Astrocyte (in vitro differentiated cells and primary cell): ENCODE measurements around the gene NEK6. TPM values are rescaled to one million over a fixed set of nuclear protein-coding genes. Genes with fewer than 3 reads are reported as not detected.
A peak's percentile ranks its signal among the peaks of the same experiment; 100 is the strongest.

Experiments
- DNase-seq: peaks from one replicate; pipeline ENCODE4 v3.0.0-alpha.2; 2010; ENCODE audit warnings: low read depth
- FAIRE-seq: peaks from 2 replicates; lab custom pipeline; 2011; peaks lifted over from hg19 to GRCh38; lab: Jason Lieb, UNC
- H2AFZ ChIP-seq: 2 replicates; pipeline ENCODE4 v1.6.0; 2012; ENCODE audit warnings: low read depth, low read length, inconsistent platforms
- H3K27ac ChIP-seq: 2 replicates; pipeline ENCODE4 v1.5.1; 2011; ENCODE audit warnings: low read depth, low read length, inconsistent platforms
- H3K27me3 ChIP-seq: 2 replicates; pipeline ENCODE4 v1.6.0; 2011; ENCODE audit warnings: low read length, inconsistent platforms; ENCODE audit not compliant: insufficient read depth
- H3K36me3 ChIP-seq: 2 replicates; pipeline ENCODE4 v1.5.1; 2011; ENCODE audit warnings: low read length, inconsistent platforms; ENCODE audit not compliant: insufficient read depth
- H3K4me1 ChIP-seq: 2 replicates; pipeline ENCODE4 v1.5.1; 2011; ENCODE audit warnings: low read length, inconsistent platforms; ENCODE audit not compliant: insufficient read depth
- H3K4me2 ChIP-seq: 2 replicates; pipeline ENCODE4 v1.6.0; 2012; ENCODE audit warnings: low read length, inconsistent platforms
- H3K4me3 ChIP-seq: 2 replicates; pipeline ENCODE4 v1.5.1; 2011; ENCODE audit warnings: low read depth, mild to moderate bottlenecking, low read length, inconsistent platforms; ENCODE audit not compliant: insufficient read depth
- H3K79me2 ChIP-seq: 2 replicates; pipeline ENCODE4 v1.6.0; 2012; ENCODE audit warnings: mild to moderate bottlenecking, low read length, inconsistent platforms; ENCODE audit not compliant: insufficient read depth
- H3K9ac ChIP-seq: 2 replicates; pipeline ENCODE4 v1.6.0; 2012; ENCODE audit warnings: mild to moderate bottlenecking, low read length, inconsistent platforms
- H3K9me3 ChIP-seq: 2 replicates; pipeline ENCODE4 v1.5.1; 2012; ENCODE audit warnings: low read depth, mild to moderate bottlenecking, low read length, inconsistent platforms; ENCODE audit not compliant: insufficient read depth
- H4K20me1 ChIP-seq: 2 replicates; pipeline ENCODE4 v1.6.0; 2012; ENCODE audit warnings: low read length, inconsistent platforms; ENCODE audit not compliant: insufficient read depth
- H3K27ac Mint-ChIP-seq: one replicate; pipeline ENCODE4 v1.8.0; 2021; ENCODE audit warnings: mild to moderate bottlenecking, mixed read lengths; ENCODE audit not compliant: unreplicated experiment
- H3K27me3 Mint-ChIP-seq: one replicate; pipeline ENCODE4 v1.8.0; 2021; ENCODE audit warnings: low read depth, mixed read lengths; ENCODE audit not compliant: unreplicated experiment
- H3K36me3 Mint-ChIP-seq: one replicate; pipeline ENCODE4 v1.8.0; 2021; ENCODE audit warnings: low read depth, mixed read lengths; ENCODE audit not compliant: unreplicated experiment
- H3K4me1 Mint-ChIP-seq: one replicate; pipeline ENCODE4 v1.8.0; 2021; ENCODE audit warnings: low read depth, mixed read lengths; ENCODE audit not compliant: unreplicated experiment
- H3K4me3 Mint-ChIP-seq: one replicate; pipeline ENCODE4 v1.8.0; 2021; ENCODE audit warnings: mild to moderate bottlenecking, moderate library complexity, mixed read lengths; ENCODE audit not compliant: unreplicated experiment
- H3K9me3 Mint-ChIP-seq: one replicate; pipeline ENCODE4 v1.8.0; 2021; ENCODE audit warnings: mild to moderate bottlenecking, mixed read lengths; ENCODE audit not compliant: unreplicated experiment
- EZH2 ChIP-seq: IDR thresholded peaks from 2 replicates; pipeline ENCODE4 v1.6.1; 2012; ENCODE audit warnings: mild to moderate bottlenecking, low read length, inconsistent platforms; ENCODE audit not compliant: insufficient read depth
- total RNA-seq: library from RNA; stranded (reverse); gene quantifications from 2 replicates; pipeline ENCODE4 v1.2.1, GENCODE V29; 2021
- TF ChIP-seq, protein P1 (sequence below): IDR thresholded peaks from 2 replicates; pipeline ENCODE4 v1.5.1; 2011; ENCODE audit warnings: low read depth, mild to moderate bottlenecking, inconsistent platforms, low read length, moderate library complexity; ENCODE audit not compliant: insufficient read depth

The NEK6 gene
- total RNA-seq, 1 donor from 2014 or later = 76.8 TPM

DNA sequence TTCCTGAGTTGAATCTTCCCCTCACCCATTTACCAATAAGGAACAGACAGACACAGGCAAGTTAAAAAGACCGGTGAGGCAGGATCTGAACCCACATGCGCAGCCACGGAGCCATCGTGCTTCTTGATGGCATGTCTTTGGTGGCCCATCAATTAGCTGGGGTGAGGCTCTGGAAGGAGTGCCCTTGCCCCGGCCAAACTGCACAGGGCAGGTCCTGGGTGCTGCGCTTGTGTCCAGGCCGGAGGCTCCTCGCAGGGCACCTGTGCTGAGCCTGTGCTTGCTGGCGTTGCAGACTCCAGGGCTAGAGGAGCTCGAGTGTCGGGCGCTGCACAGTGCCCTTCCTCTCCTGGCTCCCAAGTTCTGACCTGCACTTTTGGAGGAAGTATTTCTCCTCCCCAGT is 91.1 kb downstream of the NEK6 start:
- no peak for FAIRE-seq
- no peak overlapping the region for H3K27ac ChIP-seq
- no peaks in the 10 kb centered on the region for H3K9me3 ChIP-seq
- H2AFZ ChIP-seq = no peak overlapping the region
- no peak for TF ChIP-seq EZH2
- TF ChIP-seq, protein P1, sequence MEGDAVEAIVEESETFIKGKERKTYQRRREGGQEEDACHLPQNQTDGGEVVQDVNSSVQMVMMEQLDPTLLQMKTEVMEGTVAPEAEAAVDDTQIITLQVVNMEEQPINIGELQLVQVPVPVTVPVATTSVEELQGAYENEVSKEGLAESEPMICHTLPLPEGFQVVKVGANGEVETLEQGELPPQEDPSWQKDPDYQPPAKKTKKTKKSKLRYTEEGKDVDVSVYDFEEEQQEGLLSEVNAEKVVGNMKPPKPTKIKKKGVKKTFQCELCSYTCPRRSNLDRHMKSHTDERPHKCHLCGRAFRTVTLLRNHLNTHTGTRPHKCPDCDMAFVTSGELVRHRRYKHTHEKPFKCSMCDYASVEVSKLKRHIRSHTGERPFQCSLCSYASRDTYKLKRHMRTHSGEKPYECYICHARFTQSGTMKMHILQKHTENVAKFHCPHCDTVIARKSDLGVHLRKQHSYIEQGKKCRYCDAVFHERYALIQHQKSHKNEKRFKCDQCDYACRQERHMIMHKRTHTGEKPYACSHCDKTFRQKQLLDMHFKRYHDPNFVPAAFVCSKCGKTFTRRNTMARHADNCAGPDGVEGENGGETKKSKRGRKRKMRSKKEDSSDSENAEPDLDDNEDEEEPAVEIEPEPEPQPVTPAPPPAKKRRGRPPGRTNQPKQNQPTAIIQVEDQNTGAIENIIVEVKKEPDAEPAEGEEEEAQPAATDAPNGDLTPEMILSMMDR = no peak
- no peaks in the 10 kb centered on the region for H3K27me3 ChIP-seq
- no peak overlapping the region for H3K4me3 Mint-ChIP-seq
- H3K4me1 Mint-ChIP-seq = peaks cover 3% of the 10 kb centered on the region
- no peaks in the 10 kb centered on the region for H3K9me3 Mint-ChIP-seq
- H3K27me3 Mint-ChIP-seq = no peaks in the 10 kb centered on the region
- H4K20me1 ChIP-seq = peaks cover 84% of the 10 kb centered on the region
- peaks cover 19% of the 10 kb centered on the region for H3K36me3 Mint-ChIP-seq
- peaks cover 20% of the 10 kb centered on the region for H3K79me2 ChIP-seq
- no peak overlapping the region for H3K9ac ChIP-seq
- no peak overlapping the region for H3K27ac Mint-ChIP-seq
- H3K36me3 ChIP-seq = peaks cover 64% of the 10 kb centered on the region
- H3K4me2 ChIP-seq = no peak overlapping the region
- H3K4me3 ChIP-seq = no peak overlapping the region
- peaks cover 1% of the 10 kb centered on the region for H3K4me1 ChIP-seq
- DNase-seq = no peak

DNA sequence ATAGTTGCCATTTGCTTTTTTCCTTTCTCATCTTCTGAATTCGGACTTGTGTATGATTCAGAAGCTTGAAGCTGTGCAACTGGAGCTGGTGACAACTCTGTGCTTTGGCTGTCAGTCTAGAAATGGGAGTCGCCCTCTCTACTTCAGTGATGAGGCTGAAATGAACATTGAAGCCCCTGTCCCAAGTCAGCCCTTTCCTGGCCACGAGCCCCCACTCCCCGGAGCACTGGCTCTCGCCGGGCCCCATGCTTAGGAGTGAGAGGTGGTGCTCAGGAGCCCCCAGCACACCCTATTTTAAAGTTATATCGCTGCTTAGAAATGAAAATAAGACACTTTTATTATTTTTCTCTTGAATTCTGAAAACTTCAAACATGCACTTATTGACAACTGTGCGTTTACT is 91.5 kb downstream of the NEK6 start:
- no peaks in the 10 kb centered on the region for H3K9me3 Mint-ChIP-seq
- Histone ChIP-seq H3K4me2 (no peak overlapping the region), H3K79me2 (peaks cover 24% of the 10 kb centered on the region), H3K36me3 (peaks cover 62% of the 10 kb centered on the region), H3K27ac (no peak overlapping the region), H3K27me3 (no peaks in the 10 kb centered on the region), H2AFZ (no peak overlapping the region), H3K4me1 (no peaks in the 10 kb centered on the region), H4K20me1 (peaks cover 86% of the 10 kb centered on the region), H3K9ac (no peak overlapping the region), H3K9me3 (no peaks in the 10 kb centered on the region), H3K4me3 (no peak overlapping the region)
- no peaks in the 10 kb centered on the region for H3K27me3 Mint-ChIP-seq
- peaks cover 19% of the 10 kb centered on the region for H3K36me3 Mint-ChIP-seq
- no peak overlapping the region for H3K27ac Mint-ChIP-seq
- no peak for FAIRE-seq
- TF ChIP-seq, protein P1 = no peak
- no peak for TF ChIP-seq EZH2
- peaks cover 3% of the 10 kb centered on the region for H3K4me1 Mint-ChIP-seq
- DNase-seq = no peak
- no peak overlapping the region for H3K4me3 Mint-ChIP-seq

DNA sequence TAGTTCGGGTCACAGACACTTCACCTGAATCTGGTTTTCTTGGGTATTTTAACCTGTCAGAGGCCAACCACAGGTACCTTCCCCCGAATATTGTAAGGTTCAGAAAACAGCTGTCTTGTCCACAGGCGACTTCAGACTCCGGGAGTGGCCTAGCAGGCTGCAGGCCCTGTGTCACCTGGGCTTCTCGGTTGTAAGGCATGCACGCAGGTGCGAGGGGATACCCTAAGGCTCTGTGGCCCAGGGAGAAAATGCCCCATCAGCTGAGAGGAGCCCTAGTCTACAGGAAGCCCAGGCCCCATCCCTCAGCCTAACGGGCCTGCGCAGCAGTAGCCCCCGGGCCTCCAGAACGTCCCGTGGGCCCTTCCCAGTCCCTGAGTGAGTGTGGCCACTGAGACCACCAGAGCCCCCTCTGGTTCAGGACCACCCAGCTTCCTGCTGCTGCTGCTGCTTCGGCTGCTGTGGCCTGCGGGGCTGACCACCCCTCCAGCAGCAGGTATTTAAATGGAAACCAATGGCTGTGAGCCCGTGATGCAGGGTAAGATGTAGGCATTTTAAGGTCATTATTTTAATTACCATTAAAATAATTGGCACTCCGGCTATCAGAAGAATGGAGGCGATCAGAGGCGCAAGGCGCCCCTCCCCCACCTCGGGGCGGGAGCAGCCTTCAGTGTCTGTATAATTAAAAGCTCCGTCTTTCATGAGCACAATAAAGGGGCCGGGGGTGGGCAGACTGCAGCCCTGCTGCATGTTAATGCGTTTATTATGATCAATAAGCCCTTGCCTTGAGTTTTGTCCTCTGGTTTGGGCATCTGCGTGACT is 92.1 kb downstream of the NEK6 start:
- H3K4me1 Mint-ChIP-seq = peaks cover 3% of the 10 kb centered on the region
- H3K9me3 Mint-ChIP-seq = no peaks in the 10 kb centered on the region
- FAIRE-seq (no peak), DNase-seq (no peak)
- H3K4me2 ChIP-seq = no peak overlapping the region
- no peak overlapping the region for H3K4me3 ChIP-seq
- no peaks in the 10 kb centered on the region for H3K27me3 Mint-ChIP-seq
- H3K79me2 ChIP-seq = peaks cover 31% of the 10 kb centered on the region
- peaks cover 87% of the 10 kb centered on the region for H4K20me1 ChIP-seq
- no peaks in the 10 kb centered on the region for H3K4me1 ChIP-seq
- no peak for TF ChIP-seq EZH2
- TF ChIP-seq, protein P1 = no peak
- H3K27ac ChIP-seq = no peak overlapping the region
- H3K27me3 ChIP-seq = no peaks in the 10 kb centered on the region
- no peak overlapping the region for H2AFZ ChIP-seq
- no peaks in the 10 kb centered on the region for H3K9me3 ChIP-seq
- H3K36me3 Mint-ChIP-seq = peaks cover 22% of the 10 kb centered on the region
- H3K9ac ChIP-seq = no peak overlapping the region
- no peak overlapping the region for H3K4me3 Mint-ChIP-seq
- peaks cover 62% of the 10 kb centered on the region for H3K36me3 ChIP-seq
- H3K27ac Mint-ChIP-seq = peak overlapping the region; percentile 14
